Chondrocyte (in vitro differentiated cells): ENCODE data around the gene LCE2A. TPM values are rescaled to one million over a fixed set of nuclear protein-coding genes. Genes with fewer than 3 reads are reported as not detected.
A peak's percentile ranks its signal among the peaks of the same experiment; 100 is the strongest.

Experiments used
- DNase-seq: peaks from one replicate; pipeline ENCODE4 v3.0.0; 2021; ENCODE audit warnings: mixed read lengths, low spot score
- H3K27ac Mint-ChIP-seq: one replicate; pipeline ENCODE4 v1.8.0; 2021; ENCODE audit warnings: mild to moderate bottlenecking, moderate library complexity, mixed read lengths; ENCODE audit not compliant: unreplicated experiment
- H3K27me3 Mint-ChIP-seq: 2 replicates; pipeline ENCODE4 v1.8.0; 2021; ENCODE audit warnings: low read depth, mixed read lengths
- H3K36me3 Mint-ChIP-seq: 2 replicates; pipeline ENCODE4 v1.8.0; 2021; ENCODE audit warnings: low read depth, mixed read lengths
- H3K4me1 Mint-ChIP-seq: 2 replicates; pipeline ENCODE4 v1.8.0; 2021; ENCODE audit warnings: low read depth, mild to moderate bottlenecking, mixed read lengths
- H3K4me3 Mint-ChIP-seq: one replicate; pipeline ENCODE4 v1.8.0; 2021; ENCODE audit warnings: mild to moderate bottlenecking, moderate library complexity, mixed read lengths; ENCODE audit not compliant: unreplicated experiment
- H3K9me3 Mint-ChIP-seq: 2 replicates; pipeline ENCODE4 v1.8.0; 2021; ENCODE audit warnings: low read depth, mixed read lengths
- long read RNA-seq: library from polyadenylated mRNA; stranded (forward); transcript quantifications from one replicate; pipeline ENCODE4 v2.0.0, GENCODE V29; 2021
- total RNA-seq: library from RNA; stranded (reverse); gene quantifications from 3 replicates; pipeline ENCODE4 v1.2.1, GENCODE V29; 2021
- TF ChIP-seq, protein P1 (sequence below): fragments of 200-600 bp; sonication (generic); IDR thresholded peaks from 2 replicates; pipeline ENCODE4 v1.5.0; 2021; ENCODE audit warnings: antibody characterized with exemption, mild to moderate bottlenecking, moderate library complexity

LCE2A gene, protein sequence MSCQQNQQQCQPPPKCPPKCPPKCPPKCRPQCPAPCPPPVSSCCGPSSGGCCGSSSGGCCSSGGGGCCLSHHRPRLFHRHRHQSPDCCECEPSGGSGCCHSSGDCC
- total RNA-seq = not detected in 3 replicates
- long read RNA-seq = 0 reads

DNA sequence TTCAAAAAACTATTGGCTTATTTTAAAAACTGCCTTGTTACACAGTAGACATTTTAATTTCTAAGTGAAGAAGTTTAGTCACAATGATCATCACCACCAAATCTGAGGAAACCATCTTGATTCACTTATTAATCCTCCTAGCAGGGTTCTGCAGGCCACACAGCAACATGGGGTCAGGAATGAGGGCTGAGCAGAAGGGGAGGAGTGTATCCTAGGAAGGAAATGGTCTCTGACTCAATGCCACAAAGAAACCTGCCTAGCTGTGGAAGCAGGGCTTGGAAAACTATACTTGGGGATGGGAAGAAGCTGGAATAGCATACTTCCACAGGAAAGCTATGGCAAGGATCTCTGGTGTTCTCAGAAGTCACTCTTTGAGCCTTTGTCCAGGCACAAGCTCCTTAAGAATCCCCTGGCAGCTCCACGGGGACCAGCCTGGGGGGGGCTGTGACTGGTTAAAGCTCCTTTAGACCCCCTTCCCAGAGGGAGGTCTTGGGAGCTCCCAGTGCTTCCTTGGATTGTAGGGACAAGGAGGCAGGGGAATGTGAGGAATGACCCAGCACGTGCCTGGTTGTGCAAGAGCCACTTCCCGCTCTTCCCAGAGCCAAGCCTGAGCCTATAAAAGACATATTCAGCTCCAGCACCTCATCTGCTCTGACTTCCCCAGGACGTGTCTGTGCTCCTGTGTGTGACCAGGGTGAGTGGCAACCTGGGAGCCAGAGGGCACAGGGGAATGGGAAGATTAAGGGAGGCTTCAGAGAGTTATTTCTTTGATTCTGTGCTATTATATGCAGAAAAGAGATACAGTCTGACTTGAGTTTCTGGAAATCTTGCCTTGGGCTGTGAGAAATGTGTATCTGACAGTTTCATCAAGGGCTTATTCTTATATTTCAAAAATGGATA, at the start of gene LCE2A:
Gene LCE2A (plus strand): TSS at position 645 of the 900 bp plus-strand sequence. CDS start 557 bp downstream, outside the sequence.
- TF ChIP-seq, protein P1, sequence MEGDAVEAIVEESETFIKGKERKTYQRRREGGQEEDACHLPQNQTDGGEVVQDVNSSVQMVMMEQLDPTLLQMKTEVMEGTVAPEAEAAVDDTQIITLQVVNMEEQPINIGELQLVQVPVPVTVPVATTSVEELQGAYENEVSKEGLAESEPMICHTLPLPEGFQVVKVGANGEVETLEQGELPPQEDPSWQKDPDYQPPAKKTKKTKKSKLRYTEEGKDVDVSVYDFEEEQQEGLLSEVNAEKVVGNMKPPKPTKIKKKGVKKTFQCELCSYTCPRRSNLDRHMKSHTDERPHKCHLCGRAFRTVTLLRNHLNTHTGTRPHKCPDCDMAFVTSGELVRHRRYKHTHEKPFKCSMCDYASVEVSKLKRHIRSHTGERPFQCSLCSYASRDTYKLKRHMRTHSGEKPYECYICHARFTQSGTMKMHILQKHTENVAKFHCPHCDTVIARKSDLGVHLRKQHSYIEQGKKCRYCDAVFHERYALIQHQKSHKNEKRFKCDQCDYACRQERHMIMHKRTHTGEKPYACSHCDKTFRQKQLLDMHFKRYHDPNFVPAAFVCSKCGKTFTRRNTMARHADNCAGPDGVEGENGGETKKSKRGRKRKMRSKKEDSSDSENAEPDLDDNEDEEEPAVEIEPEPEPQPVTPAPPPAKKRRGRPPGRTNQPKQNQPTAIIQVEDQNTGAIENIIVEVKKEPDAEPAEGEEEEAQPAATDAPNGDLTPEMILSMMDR = no peak
- no peaks in the 10 kb centered on the region for H3K4me1 Mint-ChIP-seq
- H3K27me3 Mint-ChIP-seq = no peaks in the 10 kb centered on the region
- H3K27ac Mint-ChIP-seq = no peak within 1 kb of the TSS
- H3K9me3 Mint-ChIP-seq = peaks cover 24% of the 10 kb centered on the region
- H3K4me3 Mint-ChIP-seq = no peak within 1 kb of the TSS
- no peaks in the 10 kb centered on the region for H3K36me3 Mint-ChIP-seq
- no peak for DNase-seq

DNA sequence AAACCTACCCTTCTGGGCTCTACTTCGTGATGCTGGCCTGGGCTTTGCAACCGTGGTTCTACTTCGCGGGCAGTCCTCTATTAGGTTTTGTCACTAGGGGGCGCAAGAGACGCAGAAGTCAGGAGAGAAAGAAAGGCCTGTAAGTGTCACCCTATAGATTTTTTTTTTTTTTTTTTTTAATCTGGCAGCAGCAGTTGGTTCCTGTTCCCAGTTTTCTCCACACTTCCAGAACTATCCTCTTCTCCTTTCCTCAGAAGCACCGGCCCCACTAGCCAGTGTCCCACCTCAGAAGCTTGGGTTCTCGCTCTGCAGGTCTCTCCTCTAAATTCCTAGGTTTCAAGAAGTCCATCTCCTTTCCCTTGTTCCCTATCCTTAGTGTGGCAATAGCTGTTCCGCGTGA, 44.0 kb upstream of the LCE2A start:
- H3K4me3 Mint-ChIP-seq = no peak overlapping the region
- H3K9me3 Mint-ChIP-seq = no peaks in the 10 kb centered on the region
- no peak for DNase-seq
- H3K27me3 Mint-ChIP-seq = no peaks in the 10 kb centered on the region
- no peak overlapping the region for H3K27ac Mint-ChIP-seq
- no peaks in the 10 kb centered on the region for H3K4me1 Mint-ChIP-seq
- H3K36me3 Mint-ChIP-seq = no peaks in the 10 kb centered on the region
- TF ChIP-seq, protein P1 = peak; percentile 66

DNA sequence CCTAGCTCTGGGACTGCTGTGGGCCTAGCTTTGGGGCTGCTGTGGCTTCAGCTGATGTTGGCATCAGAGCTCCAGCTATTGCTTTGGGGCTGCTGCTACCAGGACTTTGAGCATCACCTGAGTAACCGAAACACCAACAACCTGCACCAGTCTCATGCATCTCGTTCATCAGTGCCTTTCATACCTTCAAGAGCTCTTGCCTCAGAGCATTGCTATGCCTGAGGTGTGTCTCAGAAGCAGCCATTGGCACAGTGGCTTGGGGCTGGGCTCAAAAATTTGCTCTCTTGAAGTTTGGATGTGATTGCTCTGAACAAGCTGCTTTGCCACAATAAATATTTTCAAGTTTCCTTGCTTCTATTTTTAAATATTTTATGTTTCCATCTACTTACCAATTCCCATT, 41.7 kb upstream of the LCE2A start:
- H3K9me3 Mint-ChIP-seq = no peaks in the 10 kb centered on the region

DNA sequence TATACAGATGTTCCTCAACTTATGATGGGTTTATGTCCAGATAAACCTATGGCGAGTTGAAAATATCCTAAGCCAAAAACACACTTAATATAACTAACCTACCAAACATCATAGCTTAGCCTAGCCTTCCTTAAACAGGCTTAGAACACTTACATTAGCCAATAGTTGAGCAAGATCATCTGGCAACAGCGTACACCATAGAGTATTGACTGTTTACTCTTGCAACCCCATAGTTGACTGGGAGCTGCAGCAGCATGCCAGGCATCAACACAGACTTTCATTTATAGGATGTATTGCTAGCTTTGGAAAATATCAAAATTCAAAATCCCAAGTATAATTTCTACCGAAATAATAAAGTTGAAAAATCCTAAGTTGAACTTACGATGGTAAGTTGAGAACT, 40.5 kb upstream of the LCE2A start:
- TF ChIP-seq, protein P1 = no peak
- H3K4me1 Mint-ChIP-seq = no peaks in the 10 kb centered on the region
- DNase-seq = no peak
- no peak overlapping the region for H3K4me3 Mint-ChIP-seq
- H3K27ac Mint-ChIP-seq = no peak overlapping the region
- no peaks in the 10 kb centered on the region for H3K36me3 Mint-ChIP-seq
- H3K9me3 Mint-ChIP-seq = no peaks in the 10 kb centered on the region
- peaks cover 1% of the 10 kb centered on the region for H3K27me3 Mint-ChIP-seq

More for the DNA sequence above, 41.7 kb upstream of the LCE2A start:
- no peaks in the 10 kb centered on the region for H3K36me3 Mint-ChIP-seq
- no peak overlapping the region for H3K27ac Mint-ChIP-seq
- TF ChIP-seq, protein P1 = no peak
- no peak overlapping the region for H3K4me3 Mint-ChIP-seq
- no peaks in the 10 kb centered on the region for H3K4me1 Mint-ChIP-seq
- no peak for DNase-seq
- H3K27me3 Mint-ChIP-seq = peaks cover 1% of the 10 kb centered on the region

DNA sequence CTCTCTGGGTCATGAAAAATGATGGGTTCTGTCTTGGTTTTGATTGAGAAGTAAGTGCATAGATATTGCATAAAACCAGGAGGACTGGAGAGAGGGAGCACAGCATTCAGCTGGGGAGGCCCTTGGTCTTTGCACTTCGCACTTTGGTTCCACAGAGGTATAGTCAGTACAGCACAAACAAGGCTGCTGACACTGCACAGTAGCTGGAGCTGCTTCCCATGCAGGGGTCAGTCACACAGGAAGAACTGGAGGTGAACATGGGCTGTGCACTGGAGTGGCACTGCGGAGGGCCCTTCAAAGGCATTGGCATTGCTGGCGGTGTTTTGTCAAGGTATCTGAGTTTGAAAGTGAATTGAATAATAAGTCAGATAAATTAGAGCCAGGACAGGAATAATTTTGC, 39.5 kb upstream of the LCE2A start:
- H3K4me3 Mint-ChIP-seq = no peak overlapping the region
- no peaks in the 10 kb centered on the region for H3K9me3 Mint-ChIP-seq

More for the DNA sequence above, 39.5 kb upstream of the LCE2A start:
- Mint-ChIP-seq H3K36me3 (no peaks in the 10 kb centered on the region), H3K27me3 (peaks cover 1% of the 10 kb centered on the region), H3K4me1 (no peaks in the 10 kb centered on the region), H3K27ac (no peak overlapping the region)
- TF ChIP-seq, protein P1 = no peak
- DNase-seq = no peak
